Sigmoid colon (tissue), 7 donors: Measurements from ENCODE around the gene UTP4. TPM values are rescaled to one million over a fixed set of nuclear protein-coding genes. Genes with fewer than 3 reads are reported as not detected.

ENCODE experiments used
- DNase-seq: peaks from one replicate; pipeline ENCODE4 v3.0.0-alpha.2; 2019
- H3K27ac ChIP-seq, 4 donors: fragments of 200-600 bp; sonication (generic); one replicate each; pipeline ENCODE4 v1.5.1; 2016 to 2019; ENCODE audit warnings: mild to moderate bottlenecking in 1 of 4
- H3K27me3 ChIP-seq, 3 donors: fragments of 200-600 bp; sonication (generic); one replicate each; pipeline ENCODE4 v1.5.1; 2019; ENCODE audit warnings: mild to moderate bottlenecking in 1 of 3
- H3K36me3 ChIP-seq, 4 donors: fragments of 200-600 bp; sonication (generic); one replicate each; pipeline ENCODE4 v1.5.1; 2016 to 2019
- H3K4me1 ChIP-seq, 4 donors: fragments of 200-600 bp; sonication (generic); one replicate each; pipeline ENCODE4 v1.5.1; 2017 to 2019
- H3K4me3 ChIP-seq, 4 donors: fragments of 200-600 bp; sonication (generic); one replicate each; pipeline ENCODE4 v1.5.1; 2017 to 2019; ENCODE audit warnings: mild to moderate bottlenecking in 2 of 4, moderate library complexity in 1 of 4
- H3K9me3 ChIP-seq, 4 donors: fragments of 200-600 bp in 3 of 4; sonication (generic) in 3 of 4; one replicate each; pipeline versions ENCODE4 v1.5.1 to v1.6.1; 2013 to 2019
- CTCF ChIP-seq, 4 experiments: fragments of 450-650 bp in 3 of 4; fragments of 200-600 bp in 1 of 4; IDR thresholded peaks; one replicate each; pipeline ENCODE4 v1.5.1; 2016 to 2019; ENCODE audit warnings: antibody characterized with exemption in 4 of 4, mild to moderate bottlenecking in 3 of 4, moderate library complexity in 2 of 4
- EP300 ChIP-seq, 4 donors: sonication (generic); formaldehyde crosslinking; IDR thresholded peaks; one replicate each; pipeline ENCODE4 v1.6.1; 2017; ENCODE audit warnings: antibody characterized with exemption in 4 of 4
- POLR2A ChIP-seq, 2 donors: fragments of 450-650 bp; IDR thresholded peaks; one replicate each; pipeline ENCODE4 v1.6.1; 2016; ENCODE audit warnings: antibody characterized with exemption in 2 of 2, mild to moderate bottlenecking in 2 of 2, moderate library complexity in 2 of 2
- POLR2AphosphoS5 ChIP-seq, 4 donors: sonication (generic); formaldehyde crosslinking; IDR thresholded peaks; one replicate each; pipeline ENCODE4 v1.6.1; 2017; ENCODE audit warnings: antibody characterized with exemption in 4 of 4
- WGBS, 2 donors: extraction: QIAGEN DNeasy Blood & Tissue Kit; methylation state at CpG; one replicate each; pipeline ENCODE4 v1.1.7; 2013; 5-methylcytosine and 5-hydroxymethylcytosine counted together
- intact Hi-C: fragments of 100-400 bp; cut with DNase I; formaldehyde crosslinking; loops from one replicate; pipeline ENCODE4 v1.15.1; 2023
- polyA plus RNA-seq, 3 donors: library from polyadenylated mRNA; stranded (reverse); fragments of 200-250 nt; gene quantifications; one replicate each; pipeline ENCODE4 v1.2.3, GENCODE V29; 2013
- total RNA-seq, 4 donors: library from RNA; depleted of rRNA; stranded (reverse); fragments of >200 nt; gene quantifications; one replicate each; pipeline ENCODE4 v1.1.0, GENCODE V29; 2016
- donor health status: healthy with polysubstance abuse.
- donor health status: Bipolar disorder and iron deficiency.
- donor health status: healthy.

Gene UTP4
- total and polyA plus RNA-seq, 7 donors: 9.5 to 37.5 (median 24.6) TPM

DNA sequence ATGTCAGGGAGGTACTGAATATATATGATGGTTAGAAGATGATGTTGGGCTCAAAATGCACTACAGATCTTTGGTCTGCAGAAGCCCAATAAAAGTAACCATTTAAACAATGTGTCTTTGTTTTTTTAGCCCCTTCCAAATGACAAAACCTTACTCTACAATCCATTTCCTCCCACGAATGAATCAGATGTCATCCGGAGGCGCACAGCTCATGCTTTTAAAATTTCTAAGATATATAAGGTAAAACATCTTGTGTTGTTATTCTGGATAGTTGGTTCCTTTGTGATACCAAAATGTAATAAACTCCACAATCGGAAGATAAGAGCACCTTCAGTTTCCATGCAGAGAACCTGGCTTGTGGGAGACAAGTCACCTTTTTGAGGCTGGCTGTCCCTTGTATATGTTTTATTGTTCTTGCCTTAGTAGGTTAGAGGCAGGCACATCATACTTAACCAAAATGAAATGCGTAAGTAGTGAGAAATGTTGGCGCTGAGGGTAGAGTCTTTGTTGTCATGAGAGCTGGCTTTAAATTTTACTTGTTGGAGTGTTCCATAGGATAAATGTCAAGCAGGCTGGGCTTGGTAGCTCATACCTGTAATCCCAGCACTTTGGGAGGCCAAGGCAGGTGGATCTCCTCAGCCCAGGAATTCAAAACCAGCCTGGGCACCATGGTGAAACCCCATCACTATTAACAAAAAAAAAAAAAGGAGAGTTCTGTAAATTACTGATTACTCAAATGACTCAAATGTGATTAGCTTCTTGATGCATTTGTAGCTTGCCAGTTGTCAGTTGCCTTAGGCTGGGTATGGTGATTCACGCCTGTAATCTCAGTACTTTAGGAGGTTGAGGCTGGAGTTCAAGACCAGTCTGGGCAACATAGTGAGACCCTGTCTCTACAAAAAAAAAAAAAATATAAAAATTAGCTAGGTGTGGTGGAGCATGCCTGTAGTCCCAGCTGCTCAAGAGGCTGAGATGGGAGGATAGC is 34.8 kb downstream of the UTP4 start:
- Histone ChIP-seq H3K27ac (no peak overlapping the region), H3K36me3 (peaks cover 0 to 69% (median 15%) of the 10 kb centered on the region in 4 donors), H3K4me1 (peaks cover 0 to 15% (median 6%) of the 10 kb centered on the region in 4 donors), H3K4me3 (no peak overlapping the region), H3K27me3 (no peaks in the 10 kb centered on the region), H3K9me3 (no peaks in the 10 kb centered on the region)
- TF ChIP-seq POLR2A (IDR thresholded peaks at IDR 0.05) (no peak), EP300 (IDR thresholded peaks at IDR 0.05) (no peak), CTCF (IDR thresholded peaks at IDR 0.05) (no peak), POLR2AphosphoS5 (IDR thresholded peaks at IDR 0.05) (no peak)
- intact Hi-C loops: no loop called here
- DNase-seq: peak; percentile 13
- WGBS, 2 donors: 90 to 93% methylated on average over 7 of the region's 7 CpGs

- WGBS, 2 donors: 95 to 97% methylated on average over 4 of the region's 4 CpGs
- intact Hi-C loops: no loop called here
- peaks cover 0 to 33% (median 18%) of the 10 kb centered on the region in 4 donors for H3K4me1 ChIP-seq
- no peak for TF ChIP-seq EP300 (IDR thresholded peaks at IDR 0.05)
- H3K4me3 ChIP-seq: no peak overlapping the region
- DNase-seq: no peak
- peaks cover 0 to 55% (median 13%) of the 10 kb centered on the region in 4 donors for H3K36me3 ChIP-seq
- no peaks in the 10 kb centered on the region for H3K27me3 ChIP-seq
- H3K27ac ChIP-seq: no peak overlapping the region
- no peaks in the 10 kb centered on the region for H3K9me3 ChIP-seq
Observed at GRCh38 chr16:69169051-69169450, 36.6 kb downstream of the UTP4 start.

DNA sequence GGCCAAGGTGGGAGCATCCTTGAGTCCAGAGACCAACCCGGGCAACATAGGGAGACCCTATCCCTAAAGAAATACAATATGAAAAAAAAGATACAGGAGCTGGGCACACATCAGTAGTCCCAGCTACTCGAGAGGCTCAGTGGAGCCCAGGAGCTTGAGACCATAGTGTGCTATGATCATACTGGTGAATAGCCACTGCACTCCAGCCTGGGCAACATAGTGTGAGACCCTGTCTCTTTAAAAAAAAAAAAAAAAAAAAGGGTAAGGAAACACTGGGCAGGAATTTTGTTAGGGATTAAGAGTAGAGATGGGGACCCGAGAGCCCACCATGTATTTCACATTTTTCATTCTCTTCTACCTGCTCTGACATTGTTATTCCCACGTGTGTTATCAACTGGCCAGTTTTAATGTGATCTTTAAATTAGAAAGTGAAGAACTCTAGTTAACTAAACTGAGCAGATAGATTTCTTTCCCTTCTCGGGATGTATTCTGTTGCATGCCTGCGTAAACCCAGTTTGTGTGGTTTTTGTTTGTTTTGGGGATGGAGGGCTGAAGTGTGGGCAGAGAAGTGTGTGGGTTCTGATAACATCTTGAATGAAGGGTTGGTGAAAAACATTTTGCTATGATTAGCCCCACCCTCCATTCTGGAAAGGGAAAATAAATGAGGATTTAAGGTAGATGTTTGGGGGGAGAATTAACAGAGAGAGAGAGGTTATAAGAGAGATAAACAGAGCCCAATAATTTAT is 37.3 kb downstream of the UTP4 start:
- TF ChIP-seq POLR2A (IDR thresholded peaks at IDR 0.05) (no peak), EP300 (IDR thresholded peaks at IDR 0.05) (no peak), POLR2AphosphoS5 (IDR thresholded peaks at IDR 0.05) (no peak), CTCF (IDR thresholded peaks at IDR 0.05) (no peak)
- peak; percentile 22 for DNase-seq
- Histone ChIP-seq H3K4me1 (peaks cover 0 to 36% (median 22%) of the 10 kb centered on the region in 4 donors), H3K27ac (peak overlapping the region in 1 of 4 donors; percentile 91), H3K9me3 (no peaks in the 10 kb centered on the region), H3K36me3 (peaks cover 0 to 47% (median 13%) of the 10 kb centered on the region in 4 donors), H3K27me3 (no peaks in the 10 kb centered on the region), H3K4me3 (no peak overlapping the region)
- intact Hi-C loops: no loop called here
- 82 to 88% methylated on average over 6 of the region's 6 CpGs for WGBS, 2 donors

DNA sequence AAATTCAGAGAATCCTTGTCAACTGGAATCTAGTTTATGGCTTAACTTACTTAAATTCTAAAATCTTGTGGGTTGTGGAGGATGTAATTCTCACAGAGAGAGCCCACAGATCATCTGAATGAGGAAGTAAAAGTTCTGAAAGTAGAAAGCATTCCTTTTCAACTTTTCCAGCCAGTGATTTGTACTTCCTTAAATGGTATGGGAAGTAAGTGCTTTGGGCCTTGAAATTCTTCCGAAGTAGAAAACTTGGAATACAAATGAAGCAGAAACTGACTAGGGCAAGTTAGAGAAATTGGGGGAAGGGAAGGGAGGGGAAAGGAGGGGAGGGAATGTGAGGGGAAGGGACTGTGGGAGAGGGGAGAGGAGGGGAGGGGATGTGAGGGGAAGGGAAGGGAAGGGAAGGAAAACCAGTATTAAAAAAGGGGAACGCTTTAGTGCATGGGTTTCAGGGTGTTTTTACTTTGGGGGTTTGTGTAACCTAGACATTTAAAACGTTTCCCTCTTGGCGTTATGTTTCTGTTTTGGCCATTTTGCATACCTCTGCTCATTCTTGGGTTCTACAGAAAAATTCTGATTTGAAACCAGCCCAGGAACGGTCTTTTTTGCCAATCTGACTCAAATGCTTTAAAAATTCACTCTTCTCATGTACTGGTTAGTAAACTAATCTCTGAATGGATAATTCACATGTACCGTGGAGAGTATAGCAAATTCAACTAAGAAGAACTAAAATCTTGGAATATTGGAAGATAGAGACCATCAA is 39.1 kb downstream of the UTP4 start:
- Histone ChIP-seq H3K27me3 (no peaks in the 10 kb centered on the region), H3K4me1 (peaks cover 0 to 41% (median 24%) of the 10 kb centered on the region in 4 donors), H3K4me3 (peak overlapping the region in 1 of 4 donors; percentile 11), H3K36me3 (peaks cover 0 to 30% (median under 1%) of the 10 kb centered on the region in 4 donors), H3K27ac (peak overlapping the region; percentile 79 to 91 (median 86)), H3K9me3 (no peaks in the 10 kb centered on the region)
- 63 to 85% methylated on average over 6 of the region's 6 CpGs for WGBS, 2 donors
- no peak for DNase-seq
- TF ChIP-seq CTCF (IDR thresholded peaks at IDR 0.05) (no peak), EP300 (IDR thresholded peaks at IDR 0.05) (no peak), POLR2A (IDR thresholded peaks at IDR 0.05) (no peak), POLR2AphosphoS5 (IDR thresholded peaks at IDR 0.05) (peak in 1 of 4 donors; percentile 7)
- intact Hi-C loops: no loop called here
